LNCaP clone FGC (cell line): ENCODE measurements around the gene DES.

Experiments
- DNase-seq: peaks from one replicate; pipeline ENCODE4 v3.0.0-alpha.2; 2011; ENCODE audit warnings: low read depth
- H3K4me3 ChIP-seq: 2 replicates; pipeline ENCODE4 v1.5.1; 2011; ENCODE audit warnings: mild to moderate bottlenecking, low read depth, low read length, control low read depth
- CTCF ChIP-seq: IDR thresholded peaks from 2 replicates; pipeline ENCODE4 v1.5.1; 2012; ENCODE audit warnings: mild to moderate bottlenecking; ENCODE audit not compliant: control insufficient read depth, insufficient read depth; ENCODE audit errors: extremely low read depth

DES gene

GRCh38 chr2:219473511-219473910, 55.3 kb downstream of the DES start:
- no peak for DNase-seq
- no peak overlapping the region for H3K4me3 ChIP-seq
- TF ChIP-seq CTCF: no peak

- no peak for DNase-seq
- no peak overlapping the region for H3K4me3 ChIP-seq
- TF ChIP-seq CTCF: no peak
Observed at GRCh38 chr2:219474285-219475060, 56.3 kb downstream of the DES start.

- H3K4me3 ChIP-seq: no peak overlapping the region
- no peak for TF ChIP-seq CTCF
- no peak for DNase-seq
Observed at GRCh38 chr2:219475278-219475677, 57.1 kb downstream of the DES start.

GRCh38 chr2:219475697-219476651, 57.8 kb downstream of the DES start:
- H3K4me3 ChIP-seq: no peak overlapping the region
- no peak for DNase-seq
- peak; percentile 78 for TF ChIP-seq CTCF
